ENCODE data around the gene POTEF. TPM values are rescaled to one million over a fixed set of nuclear protein-coding genes. Genes with fewer than 3 reads are reported as not detected.
"Not testable (repeated sequence)": the region's sequence is repeated elsewhere in the genome, so short reads cannot be mapped to it uniquely, and the experiment has no call there.

Gene POTEF
- total RNA-seq: under 1 TPM in 1 of 4 donors, not detected in 3; 0.09 TPM

- ATAC-seq (ENCODE audit: low FRiP score); DNase-seq (ENCODE audit: low spot score): not testable (repeated sequence)
Observed at GRCh38 chr2:130129120-130129829, at the start of gene POTEF. Gene POTEF, minus strand, starts transcription at chr2:130129222. Its CDS starts 8,707 bp downstream, at chr2:130120515.

- not testable (repeated sequence) for ATAC-seq (ENCODE audit: low FRiP score); DNase-seq (ENCODE audit: low spot score)
Observed at GRCh38 chr2:130174866-130175265, 45.8 kb upstream of the POTEF start.

- ATAC-seq (ENCODE audit: low FRiP score) (no peak), DNase-seq (ENCODE audit: low spot score) (no peak)
- no peak for TF ChIP-seq CTCF (IDR thresholded peaks at IDR 0.05)
Observed at GRCh38 chr2:130169896-130170295, 40.9 kb upstream of the POTEF start.

GRCh38 chr2:130169163-130169562 is 40.1 kb upstream of the POTEF start:
- ATAC-seq (ENCODE audit: low FRiP score): not testable (repeated sequence)

GRCh38 chr2:130166611-130167010 is 37.6 kb upstream of the POTEF start:
- not testable (repeated sequence) for DNase-seq (ENCODE audit: low spot score); ATAC-seq (ENCODE audit: low FRiP score)

More at GRCh38 chr2:130169163-130169562, 40.1 kb upstream of the POTEF start:
- DNase-seq (ENCODE audit: low spot score): not testable (repeated sequence)

GRCh38 chr2:130165293-130166016 is 36.4 kb upstream of the POTEF start:
- TF ChIP-seq CTCF (IDR thresholded peaks at IDR 0.05): no peak
- no peak for ATAC-seq (ENCODE audit: low FRiP score)
- no peak for DNase-seq (ENCODE audit: low spot score)

GRCh38 chr2:130162968-130163367 is 33.9 kb upstream of the POTEF start:
- no peak for TF ChIP-seq CTCF (IDR thresholded peaks at IDR 0.05)
- DNase-seq (ENCODE audit: low spot score) (no peak), ATAC-seq (ENCODE audit: low FRiP score) (no peak)

GRCh38 chr2:130162486-130162885 is 33.5 kb upstream of the POTEF start:
- DNase-seq (ENCODE audit: low spot score); ATAC-seq (ENCODE audit: low FRiP score): not testable (repeated sequence)

- not testable (repeated sequence) for DNase-seq (ENCODE audit: low spot score); ATAC-seq (ENCODE audit: low FRiP score)
Observed at GRCh38 chr2:130160838-130161705, 32.0 kb upstream of the POTEF start.

- TF ChIP-seq CTCF (IDR thresholded peaks at IDR 0.05): no peak
- ATAC-seq (ENCODE audit: low FRiP score) (no peak), DNase-seq (ENCODE audit: low spot score) (no peak)
Observed at GRCh38 chr2:130160131-130160530, 31.1 kb upstream of the POTEF start.

- ATAC-seq (ENCODE audit: low FRiP score); DNase-seq (ENCODE audit: low spot score): not testable (repeated sequence)
Observed at GRCh38 chr2:130159376-130159775, 30.4 kb upstream of the POTEF start.

Data from omental fat pad (tissue), 4 donors.